GM12892 (cell line): ENCODE data around the gene MAG.

ENCODE experiments used
- POLR2A ChIP-seq: IDR thresholded peaks from 2 replicates; pipeline ENCODE4 v1.6.1; 2011; ENCODE audit warnings: low read depth, low read length, control low read depth
- POLR2AphosphoS5 ChIP-seq: IDR thresholded peaks from 2 replicates; pipeline ENCODE4 v1.6.1; 2011; ENCODE audit warnings: low read depth, low read length, control low read depth
- TAF1 ChIP-seq: IDR thresholded peaks from 2 replicates; pipeline ENCODE4 v1.6.1; 2011; ENCODE audit warnings: low read depth, mild to moderate bottlenecking, control low read depth, low read length, borderline replicate concordance

DNA sequence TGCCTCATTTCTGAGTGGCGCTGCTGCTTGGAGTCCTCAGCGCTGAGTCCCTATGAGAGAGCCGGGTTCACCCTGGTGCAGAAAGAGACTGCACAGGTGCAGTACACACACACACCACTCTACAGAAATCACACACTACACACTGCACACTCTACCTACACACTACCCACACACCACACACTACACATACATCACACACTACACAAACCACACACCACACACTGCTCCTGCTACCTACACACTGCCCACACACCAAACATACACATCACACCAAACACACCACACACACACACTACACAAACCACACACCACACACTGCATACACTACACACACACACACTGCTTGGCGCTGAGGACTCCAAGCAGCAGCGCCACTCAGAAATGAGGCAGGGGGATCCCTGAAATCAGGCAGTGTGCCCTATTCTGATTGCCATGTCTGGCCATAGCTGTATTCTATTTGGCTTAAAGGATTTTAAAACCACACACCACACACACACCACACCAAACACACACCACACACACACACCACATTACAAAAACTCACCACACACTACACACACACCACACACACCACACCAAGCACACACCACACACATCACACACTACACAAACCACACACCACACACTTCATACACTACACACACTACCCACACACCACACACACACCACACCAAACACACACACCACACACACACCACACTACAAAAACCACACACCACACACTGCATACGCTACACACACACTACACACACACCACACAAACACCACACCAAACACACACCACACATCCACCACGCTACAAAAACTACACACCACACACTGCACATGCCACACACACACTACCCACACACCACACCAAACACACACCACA is 4.9 kb downstream of the MAG start:
- TF ChIP-seq POLR2A (no peak), POLR2AphosphoS5 (no peak), TAF1 (no peak)
